Type B pancreatic cell (in vitro differentiated cells): ENCODE results near the gene PM20D2. TPM values are rescaled to one million over a fixed set of nuclear protein-coding genes. Genes with fewer than 3 reads are reported as not detected.

Source experiments
- DNase-seq: peaks from one replicate; pipeline ENCODE4 v3.0.0; 2021; ENCODE audit warnings: mixed read lengths; ENCODE audit not compliant: unreplicated experiment; ENCODE audit errors: extremely low spot score
- H3K27ac Mint-ChIP-seq: 2 replicates; pipeline ENCODE4 v1.8.0; 2021; ENCODE audit warnings: mild to moderate bottlenecking, mixed read lengths
- H3K27me3 Mint-ChIP-seq: 2 replicates; pipeline ENCODE4 v1.8.0; 2021; ENCODE audit warnings: mixed read lengths
- H3K36me3 Mint-ChIP-seq: 2 replicates; pipeline ENCODE4 v1.8.0; 2021; ENCODE audit warnings: mixed read lengths
- H3K4me1 Mint-ChIP-seq: one replicate; pipeline ENCODE4 v1.8.0; 2021; ENCODE audit warnings: mixed read lengths; ENCODE audit not compliant: unreplicated experiment
- H3K4me3 Mint-ChIP-seq: 2 replicates; pipeline ENCODE4 v1.8.0; 2021; ENCODE audit warnings: mild to moderate bottlenecking, mixed read lengths
- H3K9me3 Mint-ChIP-seq: 2 replicates; pipeline ENCODE4 v1.8.0; 2021; ENCODE audit warnings: mixed read lengths
- CTCF ChIP-seq: fragments of 200-600 bp; sonication (generic); conservative IDR thresholded peaks from 2 replicates; pipeline ENCODE4 v1.5.0; 2021; ENCODE audit warnings: antibody characterized with exemption, mild to moderate bottlenecking
- total RNA-seq: library from RNA; stranded (reverse); gene quantifications from 2 replicates; pipeline ENCODE4 v1.2.1, GENCODE V29; 2021; ENCODE audit warnings: low replicate concordance

The PM20D2 gene
- total RNA-seq, 1 donor from 2014 or later, result 15.3 TPM

- peaks cover 3% of the 10 kb centered on the region for H3K9me3 Mint-ChIP-seq
- H3K36me3 Mint-ChIP-seq, result peaks cover 8% of the 10 kb centered on the region
- peak overlapping the region; percentile 90 for H3K4me3 Mint-ChIP-seq
- no peak for DNase-seq
- H3K27ac Mint-ChIP-seq, result peak overlapping the region; percentile 89
- no peak for TF ChIP-seq CTCF
- H3K27me3 Mint-ChIP-seq, result no peaks in the 10 kb centered on the region
- peaks cover 27% of the 10 kb centered on the region for H3K4me1 Mint-ChIP-seq
These were observed 1.2 kb downstream of the PM20D2 start for GRCh38 chr6:89146718-89147700.

GRCh38 chr6:89148016-89148750 is 2.3 kb downstream of the PM20D2 start:
- H3K27me3 Mint-ChIP-seq, result no peaks in the 10 kb centered on the region
- peak overlapping the region; percentile 57 for H3K4me3 Mint-ChIP-seq
- TF ChIP-seq CTCF, result no peak

GRCh38 chr6:89154131-89154530 is 8.3 kb downstream of the PM20D2 start:
- Mint-ChIP-seq H3K36me3 (peaks cover 10% of the 10 kb centered on the region), H3K4me1 (peaks cover 4% of the 10 kb centered on the region), H3K4me3 (no peak overlapping the region)

More at GRCh38 chr6:89148016-89148750, 2.3 kb downstream of the PM20D2 start:
- Mint-ChIP-seq H3K36me3 (peaks cover 8% of the 10 kb centered on the region), H3K4me1 (peaks cover 27% of the 10 kb centered on the region), H3K27ac (no peak overlapping the region), H3K9me3 (peaks cover 3% of the 10 kb centered on the region)
- no peak for DNase-seq

GRCh38 chr6:89160331-89161092 is 14.7 kb downstream of the PM20D2 start:
- Mint-ChIP-seq H3K4me1 (no peaks in the 10 kb centered on the region), H3K9me3 (no peaks in the 10 kb centered on the region)

More at GRCh38 chr6:89154131-89154530, 8.3 kb downstream of the PM20D2 start:
- no peak overlapping the region for H3K27ac Mint-ChIP-seq
- H3K27me3 Mint-ChIP-seq, result no peaks in the 10 kb centered on the region
- H3K9me3 Mint-ChIP-seq, result no peaks in the 10 kb centered on the region
- DNase-seq, result no peak
- TF ChIP-seq CTCF, result no peak

More at GRCh38 chr6:89160331-89161092, 14.7 kb downstream of the PM20D2 start:
- Mint-ChIP-seq H3K4me3 (no peak overlapping the region), H3K27me3 (no peaks in the 10 kb centered on the region), H3K36me3 (peaks cover 20% of the 10 kb centered on the region), H3K27ac (no peak overlapping the region)
- DNase-seq, result no peak
- TF ChIP-seq CTCF, result no peak
